SK-N-MC (cell line): ENCODE measurements around the gene LAG3.

Experiments
- EZH2 ChIP-seq: fragments of 200-600 bp; sonication (generic); IDR thresholded peaks from one replicate; pipeline ENCODE4 v1.6.1; 2017; ENCODE audit warnings: antibody characterized with exemption
- POLR2AphosphoS5 ChIP-seq: IDR thresholded peaks from 2 replicates; pipeline ENCODE4 v1.6.1; 2012; ENCODE audit warnings: mild to moderate bottlenecking, low read depth, low read length, borderline replicate concordance

DNA sequence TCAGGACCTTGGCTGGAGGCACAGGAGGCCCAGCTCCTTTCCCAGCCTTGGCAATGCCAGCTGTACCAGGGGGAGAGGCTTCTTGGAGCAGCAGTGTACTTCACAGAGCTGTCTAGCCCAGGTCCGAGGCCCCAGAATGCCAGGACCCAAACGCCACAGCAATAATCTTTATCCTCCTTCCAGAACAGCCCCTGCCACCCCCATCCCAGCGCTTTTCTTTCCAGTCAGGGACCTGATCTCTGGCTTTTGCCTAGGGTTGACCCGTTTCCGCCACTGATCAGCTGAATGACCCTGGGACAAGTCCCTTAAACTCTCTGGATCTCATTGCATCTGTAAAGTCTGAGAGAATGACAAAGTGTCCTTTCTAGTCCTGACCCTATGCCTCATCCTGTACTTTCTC lies 5.1 kb downstream of the LAG3 start:
- TF ChIP-seq EZH2, result no peak
- no peak for TF ChIP-seq POLR2AphosphoS5
